Measurements from ENCODE around the gene SEC61A2.

DNA sequence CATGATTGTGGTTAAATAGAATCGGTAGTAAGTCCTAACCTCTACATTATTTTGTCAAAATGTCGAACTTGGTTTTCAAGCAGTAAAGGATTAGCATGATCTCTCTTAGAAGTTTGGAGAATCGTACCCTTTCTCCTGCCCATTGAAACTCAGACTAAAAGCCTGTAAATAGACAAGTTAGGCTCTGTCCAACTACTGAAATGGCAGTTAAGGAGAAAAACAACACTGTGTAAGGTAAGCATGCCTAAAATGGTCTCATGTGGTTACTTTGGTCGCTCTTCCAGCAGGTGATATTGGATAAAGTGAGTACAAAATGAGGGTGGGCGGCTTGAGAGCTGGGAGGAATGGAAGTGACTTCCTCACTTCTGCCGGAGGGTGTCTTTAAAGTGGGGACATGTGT lies 25.0 kb downstream of the SEC61A2 start:
- TF ChIP-seq, protein P1, sequence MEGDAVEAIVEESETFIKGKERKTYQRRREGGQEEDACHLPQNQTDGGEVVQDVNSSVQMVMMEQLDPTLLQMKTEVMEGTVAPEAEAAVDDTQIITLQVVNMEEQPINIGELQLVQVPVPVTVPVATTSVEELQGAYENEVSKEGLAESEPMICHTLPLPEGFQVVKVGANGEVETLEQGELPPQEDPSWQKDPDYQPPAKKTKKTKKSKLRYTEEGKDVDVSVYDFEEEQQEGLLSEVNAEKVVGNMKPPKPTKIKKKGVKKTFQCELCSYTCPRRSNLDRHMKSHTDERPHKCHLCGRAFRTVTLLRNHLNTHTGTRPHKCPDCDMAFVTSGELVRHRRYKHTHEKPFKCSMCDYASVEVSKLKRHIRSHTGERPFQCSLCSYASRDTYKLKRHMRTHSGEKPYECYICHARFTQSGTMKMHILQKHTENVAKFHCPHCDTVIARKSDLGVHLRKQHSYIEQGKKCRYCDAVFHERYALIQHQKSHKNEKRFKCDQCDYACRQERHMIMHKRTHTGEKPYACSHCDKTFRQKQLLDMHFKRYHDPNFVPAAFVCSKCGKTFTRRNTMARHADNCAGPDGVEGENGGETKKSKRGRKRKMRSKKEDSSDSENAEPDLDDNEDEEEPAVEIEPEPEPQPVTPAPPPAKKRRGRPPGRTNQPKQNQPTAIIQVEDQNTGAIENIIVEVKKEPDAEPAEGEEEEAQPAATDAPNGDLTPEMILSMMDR (IDR thresholded peaks at IDR 0.05; ENCODE audit: low read depth, low read length, poor library complexity, severe bottlenecking) = no peak
- no peak for TF ChIP-seq EZH2phosphoT487 (IDR thresholded peaks at IDR 0.05; ENCODE audit: borderline replicate concordance, low read length)

All from DOHH2 (cell line).